ENCODE data around the gene TRMT2A.

TRMT2A gene

DNA sequence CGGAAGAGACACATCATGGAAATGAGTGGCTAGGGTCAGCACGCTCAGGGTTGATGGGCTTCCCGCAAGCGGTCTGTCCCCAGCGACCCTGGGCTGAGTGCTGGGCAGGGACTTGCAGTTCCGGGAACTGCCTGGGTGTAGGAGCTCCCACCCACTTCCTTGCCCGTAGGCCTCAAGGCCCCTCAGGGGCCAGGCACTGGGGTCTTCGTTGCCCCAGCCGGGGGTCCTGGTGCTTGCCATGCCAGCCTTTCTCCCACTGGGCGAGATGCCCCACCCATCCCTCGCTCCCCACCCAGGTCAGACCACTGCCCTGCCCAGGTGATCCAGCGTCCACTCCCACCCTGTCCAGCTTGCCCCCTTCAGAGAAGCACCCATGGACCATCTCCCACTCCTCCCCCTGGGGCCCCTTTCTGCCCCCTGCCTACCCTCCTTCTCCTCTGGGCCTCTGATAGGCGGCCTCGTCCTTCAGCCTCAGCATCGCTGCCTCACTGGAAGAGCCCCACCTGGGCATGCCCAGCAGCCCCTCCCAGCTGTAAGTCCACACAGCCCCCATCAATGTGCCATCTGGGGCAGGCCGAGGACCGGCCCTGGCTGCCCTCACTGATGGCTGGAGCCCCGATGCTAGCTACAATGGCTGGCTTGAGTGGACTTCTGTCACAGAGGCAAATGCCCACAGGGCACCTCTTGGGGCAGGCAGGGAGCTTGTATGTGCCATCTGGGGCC is 54.8 kb downstream of the TRMT2A start:
- Histone ChIP-seq H3K79me2 (ENCODE audit: insufficient read depth, low read length) (no peaks in the 10 kb centered on the region), H3K27me3 (ENCODE audit: insufficient read depth, low read length) (no peaks in the 10 kb centered on the region), H3K4me3 (ENCODE audit: low read depth, low read length, poor library complexity, severe bottlenecking) (no peak overlapping the region), H3K36me3 (ENCODE audit: insufficient read depth, low read length) (peaks cover 11% of the 10 kb centered on the region; the same call in 1 of the 2 replicates), H3K4me2 (ENCODE audit: low read length) (no peak overlapping the region), H3K9me2 (ENCODE audit: low read depth, low read length) (no peaks in the 10 kb centered on the region), H4K20me1 (ENCODE audit: insufficient read depth, low read length) (no peaks in the 10 kb centered on the region), H3K9me3 (ENCODE audit: low read length) (no peaks in the 10 kb centered on the region), H3F3A (ENCODE audit: insufficient read depth, low read length) (no peaks in the 10 kb centered on the region), H3K27ac (ENCODE audit: low read depth, low read length, poor library complexity, severe bottlenecking) (no peak overlapping the region), H3K9ac (ENCODE audit: low read length) (no peak overlapping the region), H3K4me1 (ENCODE audit: insufficient read depth, low read length, severe bottlenecking) (no peaks in the 10 kb centered on the region), H2AFZ (ENCODE audit: low read length) (no peak overlapping the region)
- no peak for TF ChIP-seq CTCF (IDR thresholded peaks at IDR 0.05; ENCODE audit: low read length)
- TF ChIP-seq EZH2 (IDR thresholded peaks at IDR 0.05; ENCODE audit: borderline replicate concordance, low read length), result no peak

Data from OCI-LY1 (cell line).